ENCODE measurements around the gene MMP8. TPM values are rescaled to one million over a fixed set of nuclear protein-coding genes. Genes with fewer than 3 reads are reported as not detected.

Gene MMP8
- total and polyA plus RNA-seq, 9 of the 15 experiments (the other 6 are each of a cell fraction or from before 2014, with no cell fraction given), result not detected

DNA sequence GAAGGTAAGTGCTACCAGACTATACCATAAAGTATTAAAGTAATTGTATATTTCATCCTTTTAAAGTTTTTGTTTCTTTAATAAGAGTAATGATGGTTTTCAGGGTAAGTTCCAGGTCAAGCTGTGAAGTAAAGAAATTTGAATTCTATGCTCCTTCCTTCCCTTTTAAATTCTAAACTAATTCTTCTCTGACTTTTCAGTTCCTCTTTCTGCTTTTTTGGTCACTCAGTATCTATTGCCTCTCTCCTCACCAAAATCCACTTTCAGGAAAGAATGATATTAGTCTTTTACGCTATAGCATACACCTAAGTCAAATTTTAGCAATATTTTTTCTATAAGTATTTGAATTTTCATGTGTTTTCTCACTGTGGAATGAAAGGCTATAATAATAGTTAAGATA, 8.2 kb downstream of the MMP8 start:
- H3K27me3 ChIP-seq (ENCODE audit: control insufficient read depth in 2 of 2, insufficient read depth in 2 of 2, low read length in 2 of 2), result no peaks in the 10 kb centered on the region
- ChIA-PET POLR2A (no interaction called here), CTCF (ENCODE audit: low intra/inter-chr PET ratio) (no interaction called here)
- no peaks in the 10 kb centered on the region for H4K20me1 ChIP-seq (replicated peaks; ENCODE audit: control insufficient read depth, insufficient read depth, low read length)
- no TSS peak for BruUV-seq (replicated peaks)
- H3K9ac ChIP-seq (ENCODE audit: insufficient read depth in 1 of 2, low read depth in 2 of 2, low read length in 2 of 2), result no peak overlapping the region
- DNase-seq (ENCODE audit: extremely low read depth in 1 of 4, low spot score in 3 of 4) (no peak), FAIRE-seq (no peak), ATAC-seq (no peak)
- H3K27ac ChIP-seq (ENCODE audit: extremely low read depth, low read depth, low read length), result no peak overlapping the region
- no peaks in the 10 kb centered on the region for H3K9me3 ChIP-seq (replicated peaks; ENCODE audit: control insufficient read depth, insufficient read depth, low read depth, low read length)
- in situ Hi-C loops (cut with MboI) (no loop called here), intact Hi-C loops (cut with micrococcal nuclease) (no loop called here)
- H2AFZ ChIP-seq (ENCODE audit: low read depth, low read length), result no peak overlapping the region
- H3K9me1 ChIP-seq (ENCODE audit: control insufficient read depth, insufficient read depth, low read length), result no peaks in the 10 kb centered on the region
- TF ChIP-seq, protein P1, sequence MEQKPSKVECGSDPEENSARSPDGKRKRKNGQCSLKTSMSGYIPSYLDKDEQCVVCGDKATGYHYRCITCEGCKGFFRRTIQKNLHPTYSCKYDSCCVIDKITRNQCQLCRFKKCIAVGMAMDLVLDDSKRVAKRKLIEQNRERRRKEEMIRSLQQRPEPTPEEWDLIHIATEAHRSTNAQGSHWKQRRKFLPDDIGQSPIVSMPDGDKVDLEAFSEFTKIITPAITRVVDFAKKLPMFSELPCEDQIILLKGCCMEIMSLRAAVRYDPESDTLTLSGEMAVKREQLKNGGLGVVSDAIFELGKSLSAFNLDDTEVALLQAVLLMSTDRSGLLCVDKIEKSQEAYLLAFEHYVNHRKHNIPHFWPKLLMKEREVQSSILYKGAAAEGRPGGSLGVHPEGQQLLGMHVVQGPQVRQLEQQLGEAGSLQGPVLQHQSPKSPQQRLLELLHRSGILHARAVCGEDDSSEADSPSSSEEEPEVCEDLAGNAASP (IDR thresholded peaks at IDR 0.05), result no peak
- TF ChIP-seq FOXK2 (conservative IDR thresholded peaks at IDR 0.05 in 1 of 2, IDR thresholded peaks at IDR 0.05 in 1 of 2; ENCODE audit: low read depth in 2 of 2) (no peak), XRCC4 (IDR thresholded peaks at IDR 0.05; ENCODE audit: extremely low read depth, insufficient read depth, insufficient read length) (no peak), EP300 (IDR thresholded peaks at IDR 0.05; ENCODE audit: low read length) (no peak), ARID1B (IDR thresholded peaks at IDR 0.05) (no peak), ZNF311 (CRISPR knock-in tag; IDR thresholded peaks at IDR 0.05) (no peak), TEAD2 (tag; IDR thresholded peaks at IDR 0.05) (no peak)
- H3K4me3 ChIP-seq, result no peak overlapping the region
- H3K36me3 ChIP-seq (ENCODE audit: control insufficient read depth, insufficient read depth, low read length), result no peaks in the 10 kb centered on the region
- H3K4me2 ChIP-seq (ENCODE audit: insufficient read depth, low read length), result no peak overlapping the region
- 8% methylated on average over 1 of the region's 1 CpG for WGBS (ENCODE audit: insufficient coverage, low coverage, missing lambda C conversion rate)
- no peaks in the 10 kb centered on the region for H3K79me2 ChIP-seq (ENCODE audit: control insufficient read depth, insufficient read depth, low read length)
- H3K4me1 ChIP-seq (replicated peaks in 1 of 2; ENCODE audit: control insufficient read depth in 2 of 2, insufficient read depth in 2 of 2, low read length in 2 of 2), result no peaks in the 10 kb centered on the region

Data from K562 (cell line).